H1 (cell line): ENCODE data around the gene C3orf49. TPM values are rescaled to one million over a fixed set of nuclear protein-coding genes. Genes with fewer than 3 reads are reported as not detected.

Source experiments
- CTCF ChIA-PET: fragments of 300-600 bp; sonication (Branson Sonifier 250); formaldehyde crosslinking; loops from one replicate; lab custom pipeline; 2021; ENCODE audit not compliant: partially characterized antibody; lab: Charles Lee
- POLR2A ChIA-PET: fragments of 300-600 bp; sonication (Branson Sonifier 250); formaldehyde crosslinking; loops from one replicate; lab custom pipeline; 2021; ENCODE audit warnings: inconsistent platforms; ENCODE audit not compliant: partially characterized antibody; lab: Charles Lee
- DNase-seq, 2 experiments: peaks; one replicate each; pipeline versions ENCODE4 v3.0.0 to v3.0.0-alpha.2; 2010 to 2022; ENCODE audit warnings: low spot score in 2 of 2, low read depth in 1 of 2, mixed read lengths in 1 of 2
- FAIRE-seq: peaks from 2 replicates; lab custom pipeline; 2011; peaks lifted over from hg19 to GRCh38; lab: Jason Lieb, UNC
- H2AFZ ChIP-seq: 2 replicates; pipeline ENCODE4 v1.8.1; 2012; ENCODE audit warnings: low read length, inconsistent platforms
- H2AK5ac ChIP-seq: 2 replicates; pipeline ENCODE4 v1.6.1; 2013; ENCODE audit warnings: low read depth, low read length
- H2BK120ac ChIP-seq: replicated peaks from 2 replicates; pipeline ENCODE3; 2013; ENCODE audit warnings: low read depth, low read length, inconsistent platforms
- H2BK12ac ChIP-seq: 2 replicates; pipeline ENCODE4 v1.6.1; 2013; ENCODE audit warnings: low read depth, low read length
- H2BK15ac ChIP-seq: 2 replicates; pipeline ENCODE4 v1.6.1; 2013; ENCODE audit warnings: low read length
- H2BK20ac ChIP-seq: 2 replicates; pipeline ENCODE4 v1.6.1; 2013; ENCODE audit warnings: low read length
- H2BK5ac ChIP-seq: 2 replicates; pipeline ENCODE4 v1.6.1; 2013; ENCODE audit warnings: low read depth, low read length
- H3K14ac ChIP-seq: 2 replicates; pipeline ENCODE4 v1.6.1; 2013; ENCODE audit warnings: inconsistent platforms; ENCODE audit not compliant: insufficient read length
- H3K18ac ChIP-seq: 2 replicates; pipeline ENCODE4 v1.6.1; 2013; ENCODE audit warnings: low read length; ENCODE audit errors: extremely low read depth
- H3K23ac ChIP-seq: 2 replicates; pipeline ENCODE4 v1.6.1; 2013; ENCODE audit warnings: inconsistent platforms; ENCODE audit not compliant: insufficient read length
- H3K23me2 ChIP-seq: 2 replicates; pipeline ENCODE4 v1.6.1; 2013; ENCODE audit warnings: low read depth, low read length
- H3K27ac ChIP-seq: 2 replicates; pipeline ENCODE4 v1.6.1; 2011; ENCODE audit warnings: low read depth, low read length, inconsistent platforms
- H3K27me3 ChIP-seq, 4 experiments: replicated peaks in 1 of 4; 1 replicate in 1 of 4; 2 replicates in 3 of 4; pipeline versions ENCODE4 v1.6.1 to v1.8.1; 2011 to 2013; ENCODE audit warnings: low read length in 3 of 4, mild to moderate bottlenecking in 3 of 4, inconsistent platforms in 2 of 4, mixed read lengths in 2 of 4, moderate library complexity in 1 of 4; ENCODE audit not compliant: control insufficient read depth in 3 of 4, insufficient read depth in 3 of 4; ENCODE audit errors: extremely low read depth in 1 of 4
- H3K36me3 ChIP-seq, 4 experiments: 2 replicates each; pipeline versions ENCODE4 v1.6.1 to v1.8.1; 2011 to 2013; ENCODE audit warnings: mild to moderate bottlenecking in 4 of 4, low read length in 3 of 4, moderate library complexity in 2 of 4, control low read depth in 1 of 4, inconsistent platforms in 1 of 4; ENCODE audit not compliant: insufficient read depth in 4 of 4, control insufficient read depth in 2 of 4
- H3K4ac ChIP-seq: replicated peaks from 2 replicates; pipeline ENCODE3; 2013; ENCODE audit warnings: low read length, low read depth, mixed read lengths, inconsistent platforms; ENCODE audit not compliant: insufficient read length
- H3K4me1 ChIP-seq, 4 experiments: replicated peaks in 1 of 4; 1 replicate in 1 of 4; 2 replicates in 3 of 4; pipeline versions ENCODE4 v1.6.1 to v1.8.1; 2011 to 2013; ENCODE audit warnings: low read length in 3 of 4, inconsistent platforms in 2 of 4, mixed read lengths in 1 of 4; ENCODE audit not compliant: insufficient read depth in 4 of 4, control insufficient read depth in 3 of 4
- H3K4me2 ChIP-seq, 2 experiments: 2 replicates each; pipeline versions ENCODE4 v1.6.1 to v1.8.1; 2011 to 2013; ENCODE audit warnings: low read depth in 2 of 2, low read length in 2 of 2, control low read depth in 1 of 2, inconsistent platforms in 1 of 2, mild to moderate bottlenecking in 1 of 2; ENCODE audit not compliant: insufficient read depth in 1 of 2
- H3K4me3 ChIP-seq, 4 experiments: fragments of 200-600, 300-600 bp in 1 of 4; sonication (generic), shearing (Covaris generic), sonication (Bioruptor Twin) in 1 of 4; 2 replicates each; pipeline versions ENCODE4 v1.5.1 to v1.8.1; 2011 to 2016; ENCODE audit warnings: low read length in 4 of 4, low read depth in 3 of 4, control low read depth in 2 of 4, inconsistent platforms in 2 of 4, mild to moderate bottlenecking in 2 of 4, mixed read lengths in 1 of 4, moderate library complexity in 1 of 4; ENCODE audit not compliant: insufficient read depth in 2 of 4; ENCODE audit errors: extremely low read depth in 1 of 4
- H3K56ac ChIP-seq: replicated peaks from 2 replicates; pipeline ENCODE3; 2013; ENCODE audit warnings: low read depth, mild to moderate bottlenecking, mixed read lengths, low read length, inconsistent platforms; ENCODE audit not compliant: insufficient read length
- H3K79me1 ChIP-seq: 2 replicates; pipeline ENCODE4 v1.6.1; 2013; ENCODE audit warnings: low read depth, low read length, control low read depth
- H3K79me2 ChIP-seq, 2 experiments: 2 replicates each; pipeline versions ENCODE4 v1.6.1 to v1.8.1; 2012 to 2013; ENCODE audit warnings: low read length in 2 of 2, mild to moderate bottlenecking in 2 of 2, inconsistent platforms in 1 of 2; ENCODE audit not compliant: insufficient read depth in 2 of 2, control insufficient read depth in 1 of 2
- H3K9ac ChIP-seq, 4 experiments: replicated peaks in 1 of 4; 1 replicate in 1 of 4; 2 replicates in 3 of 4; pipeline versions ENCODE4 v1.6.1 to v1.8.1; 2011 to 2013; ENCODE audit warnings: low read depth in 3 of 4, low read length in 3 of 4, control low read depth in 2 of 4, mild to moderate bottlenecking in 2 of 4, moderate library complexity in 2 of 4, inconsistent platforms in 1 of 4; ENCODE audit errors: extremely low read depth in 1 of 4
- H3K9me3 ChIP-seq, 2 experiments: 2 replicates each; pipeline versions ENCODE4 v1.6.1 to v1.8.1; 2012 to 2013; ENCODE audit warnings: mild to moderate bottlenecking in 2 of 2, moderate library complexity in 2 of 2, control low read depth in 1 of 2, inconsistent platforms in 1 of 2, low read depth in 1 of 2, low read length in 1 of 2, mixed read lengths in 1 of 2; ENCODE audit not compliant: insufficient read depth in 2 of 2
- H4K20me1 ChIP-seq, 2 experiments: replicated peaks in 1 of 2; 2 replicates each; pipeline versions ENCODE3 to v1.8.1; 2011 to 2013; ENCODE audit warnings: inconsistent platforms in 2 of 2, low read length in 2 of 2, mild to moderate bottlenecking in 1 of 2; ENCODE audit not compliant: insufficient read depth in 2 of 2, control insufficient read depth in 1 of 2
- H4K5ac ChIP-seq: 2 replicates; pipeline ENCODE4 v1.6.1; 2013; ENCODE audit warnings: low read length, low read depth, mixed read lengths, inconsistent platforms; ENCODE audit not compliant: insufficient read length
- H4K8ac ChIP-seq: 2 replicates; pipeline ENCODE4 v1.8.0; 2013; ENCODE audit warnings: mild to moderate bottlenecking, moderate library complexity, low read length, inconsistent platforms; ENCODE audit not compliant: insufficient read depth; ENCODE audit errors: extremely low read depth
- H4K91ac ChIP-seq: replicated peaks from 2 replicates; pipeline ENCODE3; 2013; ENCODE audit warnings: low read length, mixed read lengths, inconsistent platforms; ENCODE audit not compliant: insufficient read length
- NANOG ChIP-seq: IDR thresholded peaks from 2 replicates; pipeline ENCODE4 v1.6.1; 2011; ENCODE audit warnings: low read length, low read depth, mild to moderate bottlenecking, inconsistent platforms; ENCODE audit not compliant: insufficient read depth, poor library complexity, severe bottlenecking
- RAD21 ChIP-seq, 2 experiments: IDR thresholded peaks in 1 of 2; conservative IDR thresholded peaks in 1 of 2; 2 replicates each; pipeline ENCODE4 v1.6.1; 2011; ENCODE audit warnings: low read depth in 2 of 2, low read length in 2 of 2, improper control_type of control experiment in 1 of 2, inconsistent platforms in 1 of 2, mild to moderate bottlenecking in 1 of 2, moderate library complexity in 1 of 2
- WGBS, 2 experiments: shearing (Covaris generic) in 1 of 2; methylation state at CpG; one replicate each; pipeline versions ENCODE4 v1.1.6 to v1.1.7; 2013 to 2015; ENCODE audit warnings: low lambda C conversion rate in 2 of 2, mixed read lengths in 2 of 2, inconsistent platforms in 1 of 2, low coverage in 1 of 2, missing lambda C conversion rate in 1 of 2; ENCODE audit not compliant: insufficient replicate concordance in 2 of 2, insufficient coverage in 1 of 2, insufficient read length in 1 of 2; ENCODE audit errors: extremely low coverage in 1 of 2, missing lambda C conversion rate in 1 of 2; 5-methylcytosine and 5-hydroxymethylcytosine counted together
- polyA plus RNA-seq, 7 experiments: library from polyadenylated mRNA; depleted of rRNA in 3 of 7; stranded (reverse) in 5 of 7; unstranded in 2 of 7; fragments of >200 nt in 5 of 7; fragments of 200-250 nt in 2 of 7; gene quantifications; 1 replicate in 5 of 7; 2 replicates in 1 of 7; 4 replicates in 1 of 7; pipeline versions ENCODE4 v1.2.1 to v1.2.3, GENCODE V29; 2011 to 2013; ENCODE audit warnings: missing spikeins in 2 of 7, mixed read lengths in 2 of 7
- total RNA-seq: library from RNA; stranded (reverse); fragmentation: NEBNext Ultra II Directional; extraction: Animal tissue kit (Norgen Biotek cat#: 25700); gene quantifications from 2 replicates; pipeline ENCODE4 v1.2.1, GENCODE V29; 2021

C3orf49 gene
- total and polyA plus RNA-seq, 2 of the 8 experiments (the other 6 are each of a cell fraction or from before 2014, with no cell fraction given): not detected

- no peak overlapping the region for H3K23ac ChIP-seq
- no peak overlapping the region for H2BK120ac ChIP-seq
- peaks cover 0 to 11% (median 4%) of the 10 kb centered on the region in 4 experiments; a peak in 4 of 7 replicates for H3K4me1 ChIP-seq
- H3K18ac ChIP-seq: no peak overlapping the region
- H3K9me3 ChIP-seq: no peaks in the 10 kb centered on the region
- peaks cover 3% of the 10 kb centered on the region; the same call in 1 of the 2 replicates for H3K79me1 ChIP-seq
- no peak overlapping the region for H2AK5ac ChIP-seq
- no peak overlapping the region for H3K4ac ChIP-seq
- no peak overlapping the region for H2BK12ac ChIP-seq
- H3K14ac ChIP-seq: no peak overlapping the region
- ChIA-PET POLR2A (interaction anchor here (0.9 kb wide), 1 partner anchor 85 kb away, joined by 3 read pairs; no protein-coding TSS in a partner anchor), CTCF (no interaction called here)
- peak overlapping the region in 1 of 2 experiments; percentile 31; a peak in 1 of 4 replicates for H3K4me2 ChIP-seq
- peak; percentile 98 for FAIRE-seq
- H4K91ac ChIP-seq: no peak overlapping the region
- no peaks in the 10 kb centered on the region for H4K20me1 ChIP-seq
- no peaks in the 10 kb centered on the region for H3K27me3 ChIP-seq
- no peak overlapping the region for H4K8ac ChIP-seq
- no peaks in the 10 kb centered on the region; the same call in 1 of the 2 replicates for H3K23me2 ChIP-seq
- no peak overlapping the region for H2AFZ ChIP-seq
- no peak overlapping the region for H3K56ac ChIP-seq
- no peak overlapping the region for H2BK20ac ChIP-seq
- peak overlapping the region in 1 of 4 experiments; percentile 22; a peak in 1 of 8 replicates for H3K4me3 ChIP-seq
- peak in 1 of 2 experiments; percentile 21 for DNase-seq
- peaks cover 0 to 53% of the 10 kb centered on the region in 2 experiments; a peak in 2 of 4 replicates for H3K79me2 ChIP-seq
- H3K9ac ChIP-seq: no peak overlapping the region
- no peaks in the 10 kb centered on the region for H3K36me3 ChIP-seq
- H2BK15ac ChIP-seq: no peak overlapping the region
- H4K5ac ChIP-seq: no peak overlapping the region
- WGBS, 2 experiments: 10% methylated on average over 1 of the region's 1 CpG; no CpG with 5 or more reads in 1 of the 2 experiments
- no peak overlapping the region for H2BK5ac ChIP-seq
- H3K27ac ChIP-seq: no peak overlapping the region
- TF ChIP-seq NANOG: peak; percentile 43
- no peak for TF ChIP-seq RAD21 (IDR thresholded peaks at IDR 0.05 in 1 of 2, conservative IDR thresholded peaks at IDR 0.05 in 1 of 2; ENCODE audit: low read depth in 2 of 2, low read length in 2 of 2)
Measured at GRCh38 chr3:63855333-63855940, 36.3 kb downstream of the C3orf49 start.
